C4-2B (cell line): ENCODE measurements around the gene SEC23IP.

Experiments used
- H3K27ac ChIP-seq: fragments of 450-650 bp; 2 replicates; pipeline ENCODE4 v1.5.1; 2017
- ZFX ChIP-seq: fragments of 450-650 bp; IDR thresholded peaks from 2 replicates; pipeline ENCODE4 v1.6.1; 2017
- TF ChIP-seq, protein P1 (sequence below): fragments of 450-650 bp; conservative IDR thresholded peaks from 2 replicates; pipeline ENCODE4 v1.5.1; 2017; ENCODE audit warnings: mild to moderate bottlenecking

Gene SEC23IP

DNA sequence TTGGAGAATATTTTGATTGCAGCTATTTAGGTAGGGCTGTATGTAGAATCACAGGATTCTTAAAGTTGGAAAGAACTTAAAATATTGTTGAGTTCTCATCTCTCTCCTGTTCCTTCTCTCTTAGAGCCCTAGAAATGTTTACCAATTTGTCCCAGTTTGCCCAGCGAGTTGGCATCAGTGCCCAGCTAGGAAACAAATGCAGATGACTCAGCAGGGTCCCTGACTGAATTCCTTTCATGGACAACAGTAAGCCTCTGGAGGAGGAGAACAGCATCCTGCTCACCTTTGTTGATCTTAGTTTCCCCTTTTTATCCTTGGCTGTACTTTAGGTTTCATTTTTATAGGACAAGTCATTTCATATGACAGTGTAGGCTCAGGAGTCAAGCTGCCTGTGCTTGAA lies 89.3 kb downstream of the SEC23IP start:
- peak overlapping the region; percentile 34; the same call in 1 of the 2 replicates for H3K27ac ChIP-seq
- no peak for TF ChIP-seq ZFX
- TF ChIP-seq, protein P1, sequence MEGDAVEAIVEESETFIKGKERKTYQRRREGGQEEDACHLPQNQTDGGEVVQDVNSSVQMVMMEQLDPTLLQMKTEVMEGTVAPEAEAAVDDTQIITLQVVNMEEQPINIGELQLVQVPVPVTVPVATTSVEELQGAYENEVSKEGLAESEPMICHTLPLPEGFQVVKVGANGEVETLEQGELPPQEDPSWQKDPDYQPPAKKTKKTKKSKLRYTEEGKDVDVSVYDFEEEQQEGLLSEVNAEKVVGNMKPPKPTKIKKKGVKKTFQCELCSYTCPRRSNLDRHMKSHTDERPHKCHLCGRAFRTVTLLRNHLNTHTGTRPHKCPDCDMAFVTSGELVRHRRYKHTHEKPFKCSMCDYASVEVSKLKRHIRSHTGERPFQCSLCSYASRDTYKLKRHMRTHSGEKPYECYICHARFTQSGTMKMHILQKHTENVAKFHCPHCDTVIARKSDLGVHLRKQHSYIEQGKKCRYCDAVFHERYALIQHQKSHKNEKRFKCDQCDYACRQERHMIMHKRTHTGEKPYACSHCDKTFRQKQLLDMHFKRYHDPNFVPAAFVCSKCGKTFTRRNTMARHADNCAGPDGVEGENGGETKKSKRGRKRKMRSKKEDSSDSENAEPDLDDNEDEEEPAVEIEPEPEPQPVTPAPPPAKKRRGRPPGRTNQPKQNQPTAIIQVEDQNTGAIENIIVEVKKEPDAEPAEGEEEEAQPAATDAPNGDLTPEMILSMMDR: no peak

DNA sequence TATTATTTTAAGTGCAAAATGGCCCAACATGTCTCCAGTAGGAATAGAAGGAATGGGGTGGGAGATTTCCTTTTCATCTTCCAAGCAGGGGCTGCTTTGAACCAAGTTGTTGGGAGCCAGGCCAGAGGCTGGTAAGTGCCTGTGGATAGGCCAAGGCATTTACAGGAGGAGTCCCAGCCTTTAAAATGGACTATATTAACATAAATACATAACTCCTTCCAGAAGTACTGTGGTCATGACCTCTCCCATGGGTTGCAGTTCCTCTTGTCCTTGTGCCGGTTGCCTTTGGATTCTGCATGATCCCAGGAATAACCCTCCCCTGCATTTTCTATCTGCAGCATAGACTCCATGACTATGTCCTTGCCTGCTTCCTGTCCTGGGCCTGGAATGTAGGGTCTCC lies 95.8 kb downstream of the SEC23IP start:
- no peak overlapping the region for H3K27ac ChIP-seq
- no peak for TF ChIP-seq ZFX
- TF ChIP-seq, protein P1: no peak

DNA sequence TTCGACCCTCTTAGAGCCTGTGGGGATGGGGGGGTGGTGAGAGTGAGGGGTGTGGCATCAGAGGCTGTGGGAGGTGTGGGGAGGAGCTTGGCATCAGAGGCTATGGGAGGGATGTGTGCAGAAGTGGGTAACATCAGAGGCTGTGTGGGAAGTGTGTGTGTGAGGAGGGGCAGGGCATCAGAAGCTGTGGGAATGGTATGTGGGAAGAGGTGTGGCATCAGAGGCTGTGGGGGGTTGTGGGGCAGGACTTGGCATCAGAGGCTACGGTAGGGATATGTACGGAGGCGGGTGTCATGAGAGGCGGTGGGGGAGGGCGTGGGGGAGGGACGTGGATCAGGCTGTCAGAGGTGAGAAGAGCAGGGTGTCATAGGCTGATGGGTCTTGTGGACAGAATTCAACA lies 97.4 kb downstream of the SEC23IP start:
- TF ChIP-seq ZFX: no peak
- TF ChIP-seq, protein P1: no peak
- no peak overlapping the region for H3K27ac ChIP-seq

DNA sequence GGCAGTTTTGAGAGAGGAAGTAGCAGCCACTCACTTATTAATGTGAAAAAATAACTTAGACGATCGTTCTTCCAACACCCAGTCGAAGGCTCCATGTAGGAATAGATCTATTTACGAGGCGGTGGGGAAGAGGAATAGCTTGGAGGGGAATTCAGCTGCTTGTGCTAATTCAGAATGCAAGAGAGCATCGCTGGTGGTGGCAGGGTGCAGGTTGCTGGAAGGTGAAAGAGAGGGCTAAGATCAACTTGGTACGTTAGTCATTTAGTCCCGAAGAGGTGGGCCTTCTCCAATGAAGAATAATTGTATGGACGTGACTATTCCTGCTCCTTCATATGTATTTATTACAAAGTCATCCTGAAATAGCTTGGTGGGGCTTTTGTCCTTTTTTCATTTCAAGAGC lies 98.5 kb downstream of the SEC23IP start:
- H3K27ac ChIP-seq: no peak overlapping the region
- TF ChIP-seq, protein P1: no peak
- TF ChIP-seq ZFX: no peak

DNA sequence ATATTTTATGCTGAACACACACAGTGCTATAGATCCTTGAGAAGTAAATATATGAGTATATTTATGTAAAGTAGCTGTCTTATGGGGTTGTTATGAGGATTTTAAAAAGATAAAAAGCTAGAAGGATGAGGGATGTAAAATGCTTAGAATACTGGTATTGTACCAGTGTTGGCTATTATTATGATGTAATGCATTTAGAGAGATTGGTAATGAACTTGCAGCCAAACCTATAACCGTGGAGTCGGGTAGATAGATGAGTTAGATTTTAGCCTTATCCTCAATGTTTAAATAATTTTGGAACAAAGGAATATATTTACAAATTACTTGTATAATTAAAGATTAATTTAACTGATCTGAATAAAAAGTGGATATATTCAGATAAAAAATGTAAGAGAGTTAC lies 99.3 kb downstream of the SEC23IP start:
- TF ChIP-seq ZFX: no peak
- TF ChIP-seq, protein P1: no peak
- H3K27ac ChIP-seq: no peak overlapping the region
